IPS-18a (cell line): ENCODE results near the gene CER1.
"Not testable (repeated sequence)": the region's sequence is repeated elsewhere in the genome, so short reads cannot be mapped to it uniquely, and the experiment has no call there.

Experiments used
- H3K27ac ChIP-seq: one replicate; pipeline ENCODE4 v1.5.1; 2013; ENCODE audit warnings: low read length
- H3K27me3 ChIP-seq: one replicate; pipeline ENCODE4 v1.6.1; 2013; ENCODE audit warnings: mild to moderate bottlenecking, low read length; ENCODE audit not compliant: control insufficient read depth, insufficient read depth
- H3K36me3 ChIP-seq: one replicate; pipeline ENCODE4 v1.6.1; 2013; ENCODE audit warnings: low read depth, low read length; ENCODE audit not compliant: control insufficient read depth
- H3K4me1 ChIP-seq: one replicate; pipeline ENCODE4 v1.6.1; 2013; ENCODE audit warnings: low read depth, low read length; ENCODE audit not compliant: control insufficient read depth
- H3K4me3 ChIP-seq: one replicate; pipeline ENCODE4 v1.5.1; 2013; ENCODE audit warnings: low read length
- H3K9ac ChIP-seq: one replicate; pipeline ENCODE4 v1.6.1; 2013; ENCODE audit warnings: mild to moderate bottlenecking, low read length, moderate library complexity
- H3K9me3 ChIP-seq: one replicate; pipeline ENCODE4 v1.6.1; 2013; ENCODE audit warnings: low read depth, low read length; ENCODE audit not compliant: control insufficient read depth

CER1 gene

DNA sequence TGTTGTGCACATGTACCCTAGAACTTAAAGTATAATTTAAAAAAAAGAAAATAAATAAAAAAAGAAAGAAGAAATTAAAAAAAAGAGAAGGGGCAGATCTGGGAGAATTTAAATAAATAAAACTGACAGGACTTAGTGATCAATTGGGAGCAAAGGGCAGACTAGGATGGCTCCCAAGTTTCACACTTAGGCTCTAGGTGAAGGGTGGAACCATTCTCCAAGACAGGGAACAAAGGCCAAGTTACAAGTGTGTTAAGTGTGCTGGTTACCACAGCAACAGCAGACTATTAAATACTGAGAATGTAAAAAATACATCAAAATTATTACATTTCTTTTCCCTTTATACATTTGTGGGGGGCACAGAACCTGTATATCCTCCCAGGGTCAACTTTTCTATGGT lies 36.4 kb downstream of the CER1 start:
- Histone ChIP-seq H3K36me3 (peaks cover 18% of the 10 kb centered on the region), H3K9me3 (no peaks in the 10 kb centered on the region), H3K4me1 (no peaks in the 10 kb centered on the region), H3K4me3 (no peak overlapping the region), H3K9ac (no peak overlapping the region), H3K27me3 (no peaks in the 10 kb centered on the region), H3K27ac (no peak overlapping the region)

GRCh38 chr9:14682616-14683015 lies 39.9 kb downstream of the CER1 start:
- not testable (repeated sequence) for H3K4me3 ChIP-seq, H3K4me1 ChIP-seq, H3K27me3 ChIP-seq, H3K36me3 ChIP-seq, H3K9me3 ChIP-seq, H3K9ac ChIP-seq, H3K27ac ChIP-seq

DNA sequence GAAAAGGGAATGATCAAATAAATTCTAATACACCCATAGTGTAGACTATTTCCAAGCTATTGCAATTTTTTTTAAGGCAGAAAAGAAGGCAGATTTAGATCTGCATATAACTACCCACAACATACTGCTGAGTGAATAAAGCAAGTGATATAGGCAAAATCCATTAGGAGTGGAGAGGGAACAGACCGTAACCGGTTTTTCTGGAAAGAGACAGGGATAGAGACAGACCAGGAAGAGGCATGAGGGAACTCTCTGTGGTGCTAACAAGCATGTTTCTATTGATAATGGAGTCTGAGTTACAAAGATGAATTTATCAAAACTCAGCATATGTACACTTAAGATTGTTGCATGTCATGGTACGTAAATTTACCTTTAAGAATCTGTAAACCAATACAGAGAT lies 43.8 kb downstream of the CER1 start:
- Histone ChIP-seq H3K4me3 (no peak overlapping the region), H3K36me3 (no peaks in the 10 kb centered on the region), H3K4me1 (no peaks in the 10 kb centered on the region), H3K27ac (no peak overlapping the region), H3K9me3 (no peaks in the 10 kb centered on the region), H3K27me3 (no peaks in the 10 kb centered on the region), H3K9ac (no peak overlapping the region)

DNA sequence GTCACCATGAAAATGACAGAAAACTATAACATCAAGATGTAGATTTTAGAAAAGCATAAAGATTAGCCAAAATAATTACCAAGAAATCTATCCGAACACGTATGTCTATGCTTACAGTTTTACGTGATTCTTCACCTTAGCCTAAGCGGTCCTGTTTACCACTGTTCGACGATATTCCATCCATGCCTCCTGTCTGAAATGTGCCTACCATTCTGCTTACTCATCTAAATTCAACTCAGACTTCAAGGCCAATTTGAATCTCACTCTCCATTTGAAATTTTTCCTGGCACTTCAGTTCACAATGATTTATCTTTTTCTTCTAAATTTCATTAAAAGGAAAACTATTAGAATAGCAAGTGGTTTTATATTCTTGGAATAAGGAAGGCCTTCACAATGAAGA lies 44.7 kb downstream of the CER1 start:
- Histone ChIP-seq H3K9me3 (no peaks in the 10 kb centered on the region), H3K36me3 (no peaks in the 10 kb centered on the region), H3K27me3 (no peaks in the 10 kb centered on the region), H3K4me1 (no peaks in the 10 kb centered on the region), H3K9ac (no peak overlapping the region), H3K4me3 (no peak overlapping the region), H3K27ac (no peak overlapping the region)

DNA sequence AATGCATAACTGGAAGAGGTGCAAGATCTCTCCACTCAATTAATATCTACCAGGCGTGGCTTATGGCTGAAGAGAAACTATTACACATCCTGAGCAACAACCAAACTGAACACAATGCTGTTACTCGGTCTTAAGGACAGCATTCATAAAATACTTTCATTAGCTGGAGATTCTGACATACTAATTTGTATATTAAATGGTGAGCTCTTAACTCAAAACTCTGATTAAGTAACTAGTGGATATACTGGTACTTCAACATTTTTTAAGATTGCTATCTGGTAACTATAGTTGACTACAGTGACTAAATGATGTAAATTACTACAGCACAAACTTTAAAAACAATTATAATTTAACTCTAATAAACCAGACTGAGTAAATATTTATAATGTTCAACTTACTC lies 45.1 kb downstream of the CER1 start:
- Histone ChIP-seq H3K4me3 (no peak overlapping the region), H3K4me1 (no peaks in the 10 kb centered on the region), H3K36me3 (no peaks in the 10 kb centered on the region), H3K27me3 (no peaks in the 10 kb centered on the region), H3K27ac (no peak overlapping the region), H3K9me3 (no peaks in the 10 kb centered on the region), H3K9ac (no peak overlapping the region)

- Histone ChIP-seq H3K27ac (no peak overlapping the region), H3K9ac (no peak overlapping the region), H3K4me3 (no peak overlapping the region), H3K36me3 (peaks cover 4% of the 10 kb centered on the region), H3K4me1 (no peaks in the 10 kb centered on the region), H3K9me3 (no peaks in the 10 kb centered on the region), H3K27me3 (no peaks in the 10 kb centered on the region)
Observed at GRCh38 chr9:14674630-14675029, 47.9 kb downstream of the CER1 start.

DNA sequence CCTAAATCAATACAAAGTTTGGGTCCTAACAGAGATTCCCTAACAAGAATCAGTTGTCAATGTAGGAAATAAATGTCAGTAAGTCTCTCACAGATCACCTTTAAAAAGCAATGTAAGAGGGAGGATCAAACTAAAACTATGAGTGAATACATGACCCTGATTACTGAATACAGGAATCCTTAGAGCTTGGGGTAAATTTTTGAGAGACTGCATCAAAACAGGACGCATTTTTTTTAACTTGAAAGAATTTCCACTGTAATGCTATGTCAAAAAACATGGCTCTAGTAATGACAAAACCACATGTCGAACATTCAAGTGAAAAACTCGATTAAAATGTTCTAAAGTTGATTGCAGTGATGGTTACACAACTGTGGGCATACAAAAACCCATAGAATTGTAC lies 51.2 kb downstream of the CER1 start:
- Histone ChIP-seq H3K4me3 (no peak overlapping the region), H3K27ac (no peak overlapping the region), H3K9me3 (no peaks in the 10 kb centered on the region), H3K36me3 (peaks cover 4% of the 10 kb centered on the region), H3K4me1 (no peaks in the 10 kb centered on the region), H3K27me3 (no peaks in the 10 kb centered on the region), H3K9ac (no peak overlapping the region)

GRCh38 chr9:14670718-14671117 lies 51.8 kb downstream of the CER1 start:
- Histone ChIP-seq H3K27ac (no peak overlapping the region), H3K9me3 (no peaks in the 10 kb centered on the region), H3K27me3 (no peaks in the 10 kb centered on the region), H3K9ac (no peak overlapping the region), H3K36me3 (peaks cover 4% of the 10 kb centered on the region), H3K4me3 (no peak overlapping the region), H3K4me1 (no peaks in the 10 kb centered on the region)
